ENCODE data around the gene ACER2. TPM values are rescaled to one million over a fixed set of nuclear protein-coding genes. Genes with fewer than 3 reads are reported as not detected.

Gene ACER2
- total and polyA plus RNA-seq, 2 of the 4 experiments (the other 2 are of a cell fraction) = 0.84 to 1.6 TPM

DNA sequence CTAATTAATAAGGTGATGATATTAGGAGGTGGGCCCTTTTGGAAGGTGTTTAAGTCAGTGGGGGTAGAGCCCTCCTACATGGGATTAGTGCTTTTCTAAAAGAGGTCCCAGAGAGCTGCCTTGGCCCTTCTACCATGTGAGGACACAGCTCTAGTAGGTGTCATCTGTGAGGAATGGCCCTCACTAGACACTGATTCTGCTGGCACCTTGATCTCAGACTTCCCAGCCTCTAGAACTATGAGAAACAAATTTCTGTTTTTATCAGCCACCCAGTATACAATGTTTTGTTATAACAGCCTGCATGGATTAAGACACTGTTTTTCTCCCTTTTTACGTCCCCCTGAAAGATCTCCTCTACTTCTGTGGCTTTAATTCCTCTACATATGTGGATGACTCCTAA lies 31.6 kb downstream of the ACER2 start:
- dilution Hi-C loops (cut with HindIII; ENCODE audit: low sequenced_read_pairs, unreplicated experiment) (no loop called here), intact Hi-C loops (cut with micrococcal nuclease) (no loop called here), in situ Hi-C loops (cut with MboI; ENCODE audit: low sequenced_read_pairs) (no loop called here)
- no TSS peak for BruUV-seq (replicated peaks)
- no peak overlapping the region for H3K23ac ChIP-seq (ENCODE audit: low read depth, low read length)
- H3K14ac ChIP-seq (replicated peaks; ENCODE audit: low read depth, low read length) = no peak overlapping the region
- H2BK120ac ChIP-seq (ENCODE audit: low read depth, low read length) = no peak overlapping the region
- H3K4me1 ChIP-seq (ENCODE audit: control insufficient read depth, insufficient read depth, low read length) = no peaks in the 10 kb centered on the region
- no peak overlapping the region for H4K5ac ChIP-seq (ENCODE audit: low read depth, low read length)
- ChIA-PET CTCF (interaction anchor here (1.1 kb wide), 1 partner anchor 24 kb away, joined by 4 read pairs; no protein-coding TSS in a partner anchor), POLR2A (ENCODE audit: unreplicated experiment) (no interaction called here)
- WGBS, 2 experiments (ENCODE audit: extremely low coverage in 2 of 2, insufficient read length in 1 of 2) = 57% methylated on average over 1 of the region's 1 CpG; no CpG with 5 or more reads in 1 of the 2 experiments
- H3K36me3 ChIP-seq (ENCODE audit: control insufficient read depth, insufficient read depth, low read length) = no peaks in the 10 kb centered on the region
- no peak overlapping the region for H2BK20ac ChIP-seq (ENCODE audit: low read depth, low read length)
- no peak overlapping the region for H2AK9ac ChIP-seq (replicated peaks; ENCODE audit: low read depth, low read length, poor library complexity)
- H2BK5ac ChIP-seq (ENCODE audit: low read depth, low read length, poor library complexity, severe bottlenecking) = no peak overlapping the region
- DNase-seq (no peak), ATAC-seq (ENCODE audit: low read depth) (no peak)
- no peak overlapping the region for H3K9ac ChIP-seq (ENCODE audit: low read depth, low read length)
- H3K9me1 ChIP-seq (ENCODE audit: insufficient read depth, low read length) = no peaks in the 10 kb centered on the region
- no peaks in the 10 kb centered on the region for H3K9me3 ChIP-seq (ENCODE audit: control insufficient read depth, insufficient read depth, low read length)
- H3K4me2 ChIP-seq (ENCODE audit: low read depth, low read length) = no peak overlapping the region
- no peak overlapping the region for H2AK5ac ChIP-seq (ENCODE audit: low read depth, low read length)
- H3K4ac ChIP-seq (ENCODE audit: low read depth, low read length) = no peak overlapping the region
- H3K56ac ChIP-seq (ENCODE audit: extremely low read depth, insufficient read depth, low read length) = no peak overlapping the region
- no peaks in the 10 kb centered on the region for H3K27me3 ChIP-seq (ENCODE audit: control insufficient read depth, insufficient read depth, low read length)
- H4K20me1 ChIP-seq (ENCODE audit: insufficient read depth, low read length) = no peaks in the 10 kb centered on the region
- no peak overlapping the region for H2BK15ac ChIP-seq (ENCODE audit: low read depth, low read length)
- no peak overlapping the region for H2AFZ ChIP-seq (replicated peaks; ENCODE audit: low read length, poor library complexity)
- H4K8ac ChIP-seq (ENCODE audit: low read depth in 2 of 2, low read length in 2 of 2) = no peak overlapping the region
- H4K91ac ChIP-seq (ENCODE audit: insufficient read depth, low read depth, low read length) = no peak overlapping the region
- no peak overlapping the region for H3K18ac ChIP-seq (ENCODE audit: low read depth, low read length)
- H3K79me1 ChIP-seq (ENCODE audit: low read depth in 1 of 2, low read length in 2 of 2) = no peaks in the 10 kb centered on the region
- H3K4me3 ChIP-seq (ENCODE audit: insufficient read depth, low read depth, low read length) = no peak overlapping the region
- TF ChIP-seq, protein P1, sequence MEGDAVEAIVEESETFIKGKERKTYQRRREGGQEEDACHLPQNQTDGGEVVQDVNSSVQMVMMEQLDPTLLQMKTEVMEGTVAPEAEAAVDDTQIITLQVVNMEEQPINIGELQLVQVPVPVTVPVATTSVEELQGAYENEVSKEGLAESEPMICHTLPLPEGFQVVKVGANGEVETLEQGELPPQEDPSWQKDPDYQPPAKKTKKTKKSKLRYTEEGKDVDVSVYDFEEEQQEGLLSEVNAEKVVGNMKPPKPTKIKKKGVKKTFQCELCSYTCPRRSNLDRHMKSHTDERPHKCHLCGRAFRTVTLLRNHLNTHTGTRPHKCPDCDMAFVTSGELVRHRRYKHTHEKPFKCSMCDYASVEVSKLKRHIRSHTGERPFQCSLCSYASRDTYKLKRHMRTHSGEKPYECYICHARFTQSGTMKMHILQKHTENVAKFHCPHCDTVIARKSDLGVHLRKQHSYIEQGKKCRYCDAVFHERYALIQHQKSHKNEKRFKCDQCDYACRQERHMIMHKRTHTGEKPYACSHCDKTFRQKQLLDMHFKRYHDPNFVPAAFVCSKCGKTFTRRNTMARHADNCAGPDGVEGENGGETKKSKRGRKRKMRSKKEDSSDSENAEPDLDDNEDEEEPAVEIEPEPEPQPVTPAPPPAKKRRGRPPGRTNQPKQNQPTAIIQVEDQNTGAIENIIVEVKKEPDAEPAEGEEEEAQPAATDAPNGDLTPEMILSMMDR (conservative IDR thresholded peaks at IDR 0.05; ENCODE audit: low read depth, low read length) = no peak
- TF ChIP-seq MXI1 (IDR thresholded peaks at IDR 0.05; ENCODE audit: borderline replicate concordance, low read depth, low read length) = no peak
- no peak for TF ChIP-seq MAZ (IDR thresholded peaks at IDR 0.05; ENCODE audit: borderline replicate concordance, low read depth, low read length)
- TF ChIP-seq, protein P2, sequence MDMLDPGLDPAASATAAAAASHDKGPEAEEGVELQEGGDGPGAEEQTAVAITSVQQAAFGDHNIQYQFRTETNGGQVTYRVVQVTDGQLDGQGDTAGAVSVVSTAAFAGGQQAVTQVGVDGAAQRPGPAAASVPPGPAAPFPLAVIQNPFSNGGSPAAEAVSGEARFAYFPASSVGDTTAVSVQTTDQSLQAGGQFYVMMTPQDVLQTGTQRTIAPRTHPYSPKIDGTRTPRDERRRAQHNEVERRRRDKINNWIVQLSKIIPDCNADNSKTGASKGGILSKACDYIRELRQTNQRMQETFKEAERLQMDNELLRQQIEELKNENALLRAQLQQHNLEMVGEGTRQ (IDR thresholded peaks at IDR 0.05; ENCODE audit: low read depth, low read length) = no peak
- no peak for TF ChIP-seq SMC3 (IDR thresholded peaks at IDR 0.05; ENCODE audit: low read depth, low read length)
- no peak for TF ChIP-seq BHLHE40 (IDR thresholded peaks at IDR 0.05; ENCODE audit: low read depth, low read length)
- TF ChIP-seq RCOR1 (IDR thresholded peaks at IDR 0.05; ENCODE audit: insufficient replicate concordance, low read length) = no peak
- TF ChIP-seq RFX5 (IDR thresholded peaks at IDR 0.05; ENCODE audit: low read depth, low read length) = no peak
- no peak for TF ChIP-seq FOS (IDR thresholded peaks at IDR 0.05; ENCODE audit: low read depth, low read length)
- TF ChIP-seq CEBPB (IDR thresholded peaks at IDR 0.05; ENCODE audit: low read depth, low read length) = no peak
- TF ChIP-seq CHD1 (IDR thresholded peaks at IDR 0.05; ENCODE audit: low read depth, low read length) = no peak
- H3K27ac ChIP-seq (ENCODE audit: insufficient read depth, low read length) = no peak overlapping the region
